AG09309 (cell line): Measurements from ENCODE around the gene JCAD.
A peak's percentile ranks its signal among the peaks of the same experiment; 100 is the strongest.
"Not testable (repeated sequence)": the region's sequence is repeated elsewhere in the genome, so short reads cannot be mapped to it uniquely, and the experiment has no call there.

Source experiments
- DNase-seq: peaks from one replicate; pipeline ENCODE4 v3.0.0-alpha.2; 2010; ENCODE audit warnings: low read depth
- H3K4me3 ChIP-seq: 2 replicates; pipeline ENCODE4 v1.5.1; 2011; ENCODE audit warnings: mild to moderate bottlenecking, low read depth, low read length, moderate library complexity; ENCODE audit not compliant: control insufficient read depth
- CTCF ChIP-seq: IDR thresholded peaks from 2 replicates; pipeline ENCODE4 v1.5.1; 2011; ENCODE audit warnings: mild to moderate bottlenecking, low read depth, low read length, inconsistent platforms; ENCODE audit not compliant: insufficient read depth, control insufficient read depth; ENCODE audit errors: missing control alignments

JCAD gene

GRCh38 chr10:30011956-30012647 lies 47.3 kb downstream of the JCAD start:
- DNase-seq = no peak
- TF ChIP-seq CTCF = no peak
- no peak overlapping the region for H3K4me3 ChIP-seq

DNA sequence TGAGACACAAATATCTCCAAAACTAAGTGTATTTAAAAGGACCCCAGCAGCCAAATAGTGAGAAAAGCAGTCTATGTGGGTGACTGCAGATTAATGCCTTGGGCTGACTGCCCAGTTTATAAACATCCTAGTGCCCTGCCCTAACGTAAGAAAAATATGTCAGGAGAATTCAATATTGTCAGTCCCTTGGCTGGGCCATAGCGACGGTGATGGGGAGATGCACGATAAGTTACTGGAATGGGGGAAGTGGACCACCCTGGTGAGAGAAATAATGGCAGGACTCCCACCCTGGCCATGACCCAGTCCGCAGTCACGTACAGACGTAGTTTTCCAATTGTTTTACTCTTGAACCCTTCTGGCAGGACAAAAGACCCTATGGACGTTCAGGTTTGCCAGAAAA lies 48.0 kb downstream of the JCAD start:
- no peak for DNase-seq
- H3K4me3 ChIP-seq = no peak overlapping the region
- no peak for TF ChIP-seq CTCF

- TF ChIP-seq CTCF = no peak
- H3K4me3 ChIP-seq = no peak overlapping the region
- DNase-seq = no peak
These were observed 52.0 kb downstream of the JCAD start for GRCh38 chr10:30007406-30007805.

DNA sequence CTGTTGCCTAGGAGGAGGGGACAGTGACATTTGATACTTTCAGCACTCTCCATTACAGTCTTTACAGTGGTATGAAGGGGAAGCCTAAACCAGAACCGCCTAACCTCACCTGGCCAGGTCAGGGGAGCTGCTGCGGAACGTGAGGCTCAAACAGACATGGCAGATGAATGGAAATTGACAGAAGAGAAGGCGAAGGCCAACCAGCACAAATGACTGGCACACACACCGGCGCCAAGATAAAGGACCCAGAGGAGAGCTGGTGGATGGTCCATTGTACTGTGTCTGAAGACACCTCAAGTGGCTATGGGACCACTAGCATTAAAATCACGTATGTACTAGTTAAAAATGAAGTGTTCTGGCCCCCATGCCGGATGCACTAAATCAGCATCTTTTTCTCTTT lies 53.0 kb downstream of the JCAD start:
- no peak for TF ChIP-seq CTCF
- DNase-seq = no peak
- H3K4me3 ChIP-seq = no peak overlapping the region

GRCh38 chr10:30005116-30005515 lies 54.3 kb downstream of the JCAD start:
- H3K4me3 ChIP-seq, DNase-seq: not testable (repeated sequence)

GRCh38 chr10:30002426-30003266 lies 56.7 kb downstream of the JCAD start:
- peak; percentile 70 for TF ChIP-seq CTCF
- no peak overlapping the region for H3K4me3 ChIP-seq
- no peak for DNase-seq
